HG03342 (cell line): ENCODE results near the gene ARHGAP28.
"Not testable (repeated sequence)": the region's sequence is repeated elsewhere in the genome, so short reads cannot be mapped to it uniquely, and the experiment has no call there.

Experiments used
- ATAC-seq: cut with Tn5 transposase; IDR thresholded peaks from one replicate; pipeline ENCODE4 v1.9.1; 2021; ENCODE audit warnings: mild to moderate bottlenecking, moderate library complexity; ENCODE audit not compliant: unreplicated experiment

ARHGAP28 gene

DNA sequence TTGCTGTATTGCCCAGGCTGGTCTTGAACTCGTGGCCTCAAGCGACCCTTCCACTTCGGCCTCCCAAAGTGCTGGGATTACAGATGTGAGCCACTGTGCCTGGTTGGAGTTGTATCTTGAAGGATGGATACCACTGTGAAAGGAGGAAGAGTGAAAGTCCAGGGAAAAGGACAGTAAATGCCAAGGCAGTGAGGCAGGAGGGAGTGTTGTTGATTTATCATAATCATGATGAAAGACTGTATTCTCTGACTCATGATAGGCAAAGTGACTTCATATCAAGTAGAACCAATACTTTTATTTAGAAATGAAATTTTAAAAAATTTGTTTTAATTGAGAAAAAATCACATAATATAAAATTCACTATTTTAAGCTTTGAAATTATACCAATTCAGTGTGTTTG lies 162.3 kb downstream of the ARHGAP28 start:
- ATAC-seq, result no peak

DNA sequence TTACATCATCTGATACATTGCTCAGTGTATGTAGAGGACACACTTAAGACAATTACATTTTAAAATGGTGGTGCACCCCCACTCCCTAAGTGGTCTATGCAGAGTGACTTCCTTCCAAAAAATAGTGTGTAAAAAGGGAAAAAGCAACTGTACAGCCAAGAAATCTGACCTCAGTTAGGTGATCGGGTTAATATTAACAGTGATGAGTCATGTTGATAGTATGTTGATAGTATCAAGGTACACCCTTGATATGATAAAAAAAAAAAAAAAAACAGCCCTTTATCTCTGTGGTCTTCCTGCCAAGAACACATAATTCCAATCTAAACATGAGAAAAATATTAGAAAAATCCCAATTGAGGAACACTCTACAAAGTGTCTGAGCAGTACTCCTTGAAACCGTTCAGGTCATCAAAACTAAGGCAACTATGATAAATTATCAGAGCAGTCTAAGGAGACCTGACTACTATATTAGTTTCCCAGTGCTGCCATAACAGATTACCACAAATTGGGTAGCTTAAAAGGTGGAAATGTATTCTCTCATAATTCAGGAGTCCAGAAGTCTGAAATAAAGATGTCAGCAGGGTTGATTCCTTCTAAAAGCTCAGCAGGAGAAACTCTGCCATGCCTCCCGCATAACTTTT lies 171.9 kb downstream of the ARHGAP28 start:
- no peak for ATAC-seq

DNA sequence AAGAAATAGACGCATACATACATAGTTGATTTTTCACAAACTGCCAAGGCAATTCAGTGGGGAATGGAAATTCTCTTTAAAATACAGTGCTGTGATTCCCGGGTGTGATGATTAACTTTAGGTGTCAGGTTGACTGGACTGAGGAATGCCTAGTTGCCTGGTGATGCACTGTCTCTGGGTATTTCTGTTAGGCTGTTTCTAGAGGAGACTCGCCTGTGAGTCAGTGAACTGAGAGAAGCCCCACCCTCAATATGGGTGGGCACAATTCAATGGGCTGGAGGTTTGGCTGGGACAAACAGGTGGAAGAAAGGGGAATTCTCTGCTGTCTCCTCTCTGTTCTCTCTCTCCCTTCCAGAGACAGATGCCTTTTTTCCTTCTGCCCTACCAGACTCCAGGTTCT lies 187.6 kb downstream of the ARHGAP28 start:
- no peak for ATAC-seq

DNA sequence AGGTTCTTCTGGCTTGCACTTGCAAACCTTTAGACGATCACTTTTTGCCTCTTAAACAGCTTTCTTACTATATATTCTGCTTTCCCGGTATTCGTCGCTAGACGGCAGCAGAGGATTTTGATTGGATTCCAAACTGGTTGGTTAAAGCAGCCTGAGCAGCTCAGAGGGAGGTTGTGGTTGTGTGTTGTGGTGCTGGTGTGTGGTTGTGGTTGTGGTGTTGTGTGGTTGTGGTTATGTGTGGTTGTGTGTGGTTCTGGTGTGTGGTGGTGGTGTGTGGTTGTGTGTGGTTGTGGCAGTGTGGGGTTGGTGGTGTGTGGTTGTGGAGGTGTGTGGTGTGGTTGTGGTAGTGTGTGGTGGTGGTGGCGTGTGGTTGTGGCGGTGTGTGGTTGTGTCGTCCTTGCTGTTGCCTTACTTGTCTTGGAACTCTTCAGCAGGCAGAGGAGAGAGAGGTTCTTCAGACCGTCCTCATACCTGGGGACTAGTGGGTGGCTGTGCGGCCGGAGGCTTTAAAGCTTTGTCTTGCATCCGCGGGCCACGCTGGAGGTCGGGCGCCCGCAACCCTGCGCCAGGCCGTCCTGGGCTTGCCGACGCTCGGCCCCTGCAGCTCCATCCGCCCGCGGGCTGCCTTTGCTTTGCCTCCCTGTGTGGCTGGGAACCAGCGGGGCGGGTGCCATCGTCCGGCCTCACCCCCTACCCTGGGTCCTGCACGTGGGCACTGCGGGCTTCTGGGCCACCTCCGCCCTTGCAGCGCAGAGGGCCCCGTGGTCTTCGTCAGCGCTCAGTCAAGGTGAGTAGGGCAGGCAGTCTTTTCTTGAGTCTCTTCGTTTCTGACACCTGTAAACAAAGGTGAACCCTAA lies 190.8 kb downstream of the ARHGAP28 start:
- no peak for ATAC-seq

DNA sequence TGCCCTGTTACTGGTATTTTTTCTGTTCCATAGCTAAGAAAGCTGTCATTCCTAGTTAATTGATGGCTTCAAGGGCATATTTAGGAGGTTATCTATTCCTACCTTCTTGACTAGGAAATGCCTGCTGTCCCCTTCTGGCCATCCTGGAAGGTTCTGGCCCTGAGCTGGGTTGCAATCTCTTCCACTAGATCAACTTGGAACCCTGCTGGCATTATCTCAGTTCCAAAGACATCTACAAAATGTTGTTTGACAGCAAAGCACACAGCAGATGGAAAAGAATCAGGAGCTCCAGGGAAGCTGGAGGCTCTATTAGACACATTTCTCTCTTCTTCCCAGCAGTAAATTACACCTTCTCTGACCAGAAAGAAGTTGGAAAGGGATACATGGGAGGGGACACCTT lies 192.1 kb downstream of the ARHGAP28 start:
- ATAC-seq, result no peak

DNA sequence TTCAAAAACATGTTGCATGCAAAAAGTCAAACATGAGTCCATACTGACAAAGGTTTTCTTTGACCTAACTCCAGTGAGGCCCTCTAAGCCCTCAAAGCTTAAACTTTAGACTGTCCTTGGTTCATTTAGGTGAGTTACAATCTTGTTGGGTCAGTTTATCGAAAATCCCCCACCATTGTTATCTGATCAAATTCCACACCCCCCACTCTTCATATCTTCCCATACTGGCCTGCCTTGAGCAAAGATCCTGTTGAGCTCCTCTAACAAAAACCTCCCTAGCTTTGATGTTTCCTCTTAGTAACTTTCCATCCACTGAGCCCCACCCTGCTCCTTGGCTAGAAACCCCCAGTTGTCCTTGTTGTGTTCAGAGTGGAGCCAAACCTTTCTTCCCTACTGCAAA lies 193.7 kb downstream of the ARHGAP28 start:
- ATAC-seq, result no peak

DNA sequence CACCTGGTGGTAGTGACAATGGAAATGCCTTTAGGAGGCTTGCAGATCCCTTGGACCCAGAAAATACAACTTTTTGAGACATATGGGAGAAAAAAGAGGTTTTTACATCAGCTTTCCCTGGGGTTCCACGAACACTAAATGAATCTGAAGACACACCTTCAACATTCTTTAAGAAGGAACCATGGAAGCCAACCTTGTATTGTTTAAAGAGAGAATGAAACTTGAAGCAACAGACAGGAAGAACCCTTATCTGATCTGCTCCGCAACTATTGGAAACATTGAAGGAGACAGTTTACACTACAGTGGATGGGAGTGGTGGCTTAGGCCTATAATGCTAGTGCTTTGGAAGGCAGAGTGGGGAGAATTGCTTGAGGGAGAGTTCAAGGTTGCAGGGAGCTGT lies 197.6 kb downstream of the ARHGAP28 start:
- ATAC-seq, result no peak

DNA sequence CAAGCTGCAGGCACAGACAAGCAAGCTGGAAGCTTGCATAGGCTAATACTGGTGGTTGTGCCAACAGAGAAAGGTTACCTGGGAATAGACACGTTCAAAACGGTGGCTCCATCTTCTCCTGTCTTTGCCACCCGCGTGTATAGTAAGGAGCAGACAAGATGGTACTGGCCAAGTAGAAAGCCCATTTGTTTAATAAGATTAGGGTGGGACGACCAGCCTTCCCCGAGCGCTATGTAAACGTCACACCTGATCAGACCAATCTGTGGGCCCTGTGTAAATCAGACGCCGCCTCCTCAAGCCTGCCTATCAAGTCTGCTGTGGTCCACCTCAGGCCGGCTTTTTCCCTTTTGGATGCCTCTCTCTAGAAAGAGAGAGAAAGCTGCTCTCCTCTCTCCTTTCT lies 198.8 kb downstream of the ARHGAP28 start:
- no peak for ATAC-seq

DNA sequence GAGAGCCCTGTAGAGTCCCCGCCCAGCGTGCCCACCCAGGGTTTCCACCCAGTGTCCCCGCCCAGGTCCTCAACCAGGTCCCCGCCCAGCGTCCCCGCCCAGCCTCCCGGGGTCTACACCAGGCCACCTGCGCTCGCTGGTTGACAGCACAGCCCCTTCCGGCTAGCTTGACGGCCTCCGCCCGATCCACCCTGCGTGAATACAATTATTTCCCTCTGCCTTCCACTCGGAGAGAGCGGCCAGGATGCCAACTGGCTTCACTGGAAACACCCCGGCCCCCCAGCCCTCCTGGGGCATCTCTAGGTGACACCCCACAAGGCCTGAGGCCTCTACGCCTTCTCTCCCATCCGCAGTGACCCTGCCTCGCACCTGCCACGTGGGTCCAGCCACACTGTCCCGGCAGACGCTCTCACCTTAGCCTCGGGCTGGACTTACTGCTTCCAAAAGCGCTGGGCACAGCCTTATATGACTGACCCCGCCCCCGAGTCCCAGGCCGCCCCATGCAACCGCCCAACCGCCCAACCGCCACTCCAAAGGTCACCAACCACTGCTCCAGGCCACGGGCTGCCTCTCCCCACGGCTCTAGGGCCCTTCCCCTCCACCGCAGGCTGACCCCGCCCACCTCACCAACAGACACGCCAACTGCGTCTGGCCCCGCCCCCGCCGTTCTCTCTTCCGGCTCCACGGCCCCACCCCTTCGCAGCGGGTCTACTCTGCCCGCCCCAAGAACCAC lies 200.0 kb downstream of the ARHGAP28 start:
- no peak for ATAC-seq

DNA sequence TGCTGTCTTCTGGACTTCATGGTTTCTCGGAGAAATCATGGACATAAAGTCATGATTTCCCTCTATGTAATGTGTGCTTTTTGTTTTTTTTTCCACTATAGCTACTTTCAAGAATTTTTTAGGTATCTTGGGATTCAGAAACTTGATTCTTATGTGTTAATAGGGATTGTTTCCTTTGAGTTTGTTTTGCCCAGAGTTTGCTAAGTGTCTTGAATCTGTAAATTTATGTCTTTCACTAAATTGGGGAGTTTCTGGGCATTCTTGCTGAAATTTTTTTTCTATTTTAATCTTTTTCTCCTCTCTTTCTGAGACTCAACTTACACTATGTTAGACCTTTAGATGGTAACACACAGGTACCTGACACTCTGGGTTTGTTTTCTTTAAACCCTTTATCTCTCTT lies 205.3 kb downstream of the ARHGAP28 start:
- ATAC-seq, result no peak

DNA sequence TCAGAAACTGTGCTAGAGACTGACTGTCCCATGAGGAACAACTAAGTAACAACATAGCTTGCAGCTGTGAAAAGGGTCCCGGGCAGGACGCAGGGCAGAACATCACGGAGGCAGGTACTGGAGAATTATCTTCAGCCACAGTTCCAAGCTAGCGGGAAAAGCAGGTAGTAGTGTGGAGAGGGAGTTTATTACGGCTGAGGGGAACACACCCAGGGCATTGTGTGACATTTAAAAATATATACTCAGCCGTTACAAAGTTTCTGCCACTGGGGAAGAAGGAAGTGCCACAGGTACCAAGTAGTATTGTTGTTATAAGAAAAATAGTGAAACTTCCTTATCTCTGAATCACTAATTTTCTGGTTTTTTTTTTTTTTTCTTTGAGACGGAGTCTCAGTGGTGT lies 208.5 kb downstream of the ARHGAP28 start:
- ATAC-seq, result no peak

DNA sequence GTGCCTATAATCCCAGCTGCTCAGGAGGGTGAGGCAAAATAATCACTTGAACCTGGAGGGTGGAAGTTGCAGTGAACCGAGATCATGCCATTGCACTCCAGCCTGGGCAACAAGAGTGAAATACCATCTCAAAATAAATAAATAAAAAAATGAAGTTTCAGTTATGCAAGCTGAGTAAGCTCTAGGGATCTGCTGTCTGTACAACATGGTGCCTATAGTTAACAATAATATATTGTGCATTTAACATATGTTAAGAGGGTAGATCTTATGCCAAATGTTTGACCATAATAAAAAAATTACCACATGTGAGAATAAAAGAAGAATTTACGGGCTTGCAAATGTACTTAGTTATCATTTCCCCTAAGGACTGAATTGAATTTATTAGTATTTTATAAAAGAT lies 208.9 kb downstream of the ARHGAP28 start:
- ATAC-seq, result not testable (repeated sequence)

DNA sequence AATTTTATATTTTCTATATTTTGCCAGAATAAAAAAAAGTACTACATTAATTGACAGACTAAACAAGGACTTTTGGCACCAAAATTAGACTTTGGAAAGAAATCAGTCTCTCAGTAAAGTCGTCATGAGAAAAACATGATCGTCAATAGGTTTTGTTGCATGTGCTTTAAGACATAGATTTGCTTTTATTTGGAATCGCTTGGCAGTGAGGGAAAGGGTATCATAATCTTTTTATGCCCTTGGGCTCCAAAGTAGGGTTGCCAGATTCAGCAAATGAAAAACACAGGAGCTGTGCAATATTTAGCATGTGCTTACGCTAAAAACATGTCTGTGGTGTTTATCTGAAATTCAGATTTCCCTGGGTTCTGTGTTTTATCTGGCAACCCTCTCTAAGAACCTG lies 210.5 kb downstream of the ARHGAP28 start:
- ATAC-seq, result no peak

DNA sequence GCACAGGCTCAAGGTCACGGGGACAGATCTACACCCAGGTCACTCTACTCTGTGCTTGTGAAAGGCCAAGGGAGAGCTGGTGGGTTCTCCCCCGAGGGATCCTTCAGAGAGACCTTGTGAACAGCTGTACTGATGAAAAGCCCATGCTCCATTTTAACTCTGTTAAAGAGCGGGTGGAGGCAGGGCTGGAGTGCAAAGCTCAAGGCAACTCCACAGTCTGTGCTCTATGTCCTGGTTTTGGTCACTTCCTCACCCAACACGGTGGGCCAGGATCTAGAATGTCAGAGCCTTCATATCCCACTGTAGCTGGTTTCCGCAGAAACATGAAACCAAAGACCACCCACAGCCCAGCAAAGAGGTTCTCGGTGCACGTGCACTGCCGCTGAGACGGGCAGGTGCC lies 210.9 kb downstream of the ARHGAP28 start:
- ATAC-seq, result no peak

DNA sequence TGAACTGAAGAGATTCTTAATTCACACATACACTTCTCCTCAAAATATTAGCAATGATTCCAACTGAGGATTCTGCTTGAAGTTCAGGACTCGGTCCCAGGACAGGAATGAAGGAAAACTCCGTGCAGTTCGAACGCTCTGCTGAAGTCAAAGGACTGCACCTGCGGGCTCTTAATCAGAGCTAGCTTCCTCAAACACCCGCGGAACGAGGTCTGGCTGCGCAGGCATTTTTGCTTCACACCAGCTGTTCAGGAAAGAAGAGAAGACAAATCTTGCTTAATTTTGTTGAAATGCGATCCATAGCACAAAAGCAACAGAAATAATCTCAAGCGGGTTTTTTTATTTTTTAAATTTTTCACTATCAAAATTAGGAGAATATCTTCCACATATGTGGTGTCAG lies 212.5 kb downstream of the ARHGAP28 start:
- ATAC-seq, result no peak

DNA sequence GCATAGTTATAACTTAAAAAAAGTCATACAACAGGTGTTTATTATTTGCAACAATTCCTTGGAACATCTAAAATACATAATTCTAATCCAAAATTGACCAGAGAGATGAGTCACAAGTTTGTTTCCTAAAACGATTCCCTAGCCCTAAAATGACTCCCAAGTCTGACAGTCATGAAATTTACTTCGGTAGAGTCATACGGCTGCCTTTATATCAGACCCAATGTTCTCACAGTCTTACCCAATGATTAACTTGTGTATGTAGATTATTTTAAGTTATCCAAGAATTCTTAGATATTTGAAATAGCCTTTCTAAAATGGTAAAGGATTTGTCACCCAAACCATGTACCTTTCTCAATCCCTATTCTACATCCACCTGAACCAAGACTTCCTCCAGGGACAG lies 213.2 kb downstream of the ARHGAP28 start:
- ATAC-seq, result no peak

DNA sequence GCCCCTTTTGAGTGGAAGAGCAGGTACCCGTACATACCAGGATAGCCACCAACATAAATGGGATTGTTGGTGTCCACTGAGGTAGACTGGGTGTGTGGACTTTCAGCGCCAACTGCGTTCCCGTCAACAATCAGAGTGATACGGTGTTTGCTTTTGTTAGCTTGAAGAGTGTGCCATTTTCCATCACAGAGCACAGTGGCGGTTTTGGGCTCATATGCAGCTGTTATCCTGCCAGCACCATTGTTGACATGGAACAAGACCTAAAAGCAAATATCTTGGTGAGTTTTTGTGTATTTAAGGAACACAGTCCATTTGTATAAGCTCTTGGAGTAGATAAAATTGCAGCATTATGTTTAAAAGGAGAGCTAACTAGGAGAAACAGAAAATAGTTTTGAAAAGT lies 213.6 kb downstream of the ARHGAP28 start:
- no peak for ATAC-seq

DNA sequence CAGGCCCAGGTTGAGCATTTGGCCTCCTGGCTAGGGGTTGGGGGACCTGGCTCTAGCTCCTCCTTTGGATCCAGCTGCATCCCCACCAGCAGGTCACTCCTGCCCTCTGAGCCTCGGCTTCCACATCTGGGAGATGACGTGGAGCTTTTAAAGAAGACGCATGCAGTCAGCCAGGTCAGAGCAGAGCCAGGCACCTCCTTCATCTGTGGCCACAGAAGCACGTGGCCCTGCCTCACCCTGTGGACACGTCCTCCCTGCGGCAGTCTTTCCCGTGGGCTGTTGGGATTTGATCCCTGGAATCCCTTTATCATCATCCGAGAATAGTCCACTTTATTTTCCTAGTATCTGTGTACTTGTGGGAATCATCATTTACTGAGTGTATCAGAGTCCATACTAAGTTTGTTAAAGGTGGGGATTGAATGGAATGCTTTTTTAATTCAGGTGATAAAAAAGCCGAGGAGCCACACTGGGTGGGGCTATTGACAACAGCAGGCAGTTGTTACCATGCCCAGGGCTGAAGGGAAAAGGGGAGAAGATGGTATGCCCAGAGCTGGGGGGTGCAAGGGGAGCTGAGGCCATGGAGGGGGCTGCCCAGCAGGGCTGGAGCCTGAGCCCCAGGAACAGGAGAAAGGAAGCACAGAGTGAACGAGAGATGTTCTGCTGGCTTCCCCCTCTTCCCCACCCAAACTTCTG lies 218.0 kb downstream of the ARHGAP28 start:
- no peak for ATAC-seq

DNA sequence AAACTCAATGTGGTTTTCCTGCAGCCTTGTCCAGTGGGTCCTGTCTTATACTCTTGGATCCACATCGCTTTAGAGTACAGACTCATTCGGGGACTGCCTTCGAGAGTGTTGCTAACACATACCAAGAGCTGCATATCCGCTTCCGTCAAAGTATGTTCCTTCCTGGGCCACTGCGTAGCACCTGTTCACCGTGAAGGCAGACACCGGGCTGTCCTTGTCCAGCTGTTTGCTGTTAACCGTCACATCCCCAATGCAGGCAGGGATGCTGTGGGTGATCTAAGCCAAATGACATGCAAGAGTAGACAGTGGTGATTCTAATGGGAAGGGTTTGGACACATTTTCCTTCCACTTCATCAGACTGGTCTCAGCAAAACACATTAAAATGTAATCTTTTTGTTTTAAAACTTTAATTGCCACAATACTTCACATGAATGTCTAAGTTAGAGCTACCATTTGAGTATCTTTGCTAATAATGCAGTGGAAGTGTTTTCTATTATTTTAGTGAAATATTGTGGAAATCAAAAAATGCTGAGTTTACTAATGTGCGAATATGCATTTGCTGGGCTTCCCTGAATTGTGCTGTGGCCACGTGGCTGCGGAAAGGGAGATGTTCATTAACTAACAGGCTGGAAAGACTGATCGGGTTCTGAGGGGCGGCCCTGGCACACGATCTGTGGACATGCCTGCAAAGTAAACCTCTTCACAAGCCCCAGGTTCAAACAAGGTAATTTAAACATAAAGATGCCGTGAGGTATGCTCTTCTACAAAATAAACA lies 219.0 kb downstream of the ARHGAP28 start:
- ATAC-seq, result no peak

DNA sequence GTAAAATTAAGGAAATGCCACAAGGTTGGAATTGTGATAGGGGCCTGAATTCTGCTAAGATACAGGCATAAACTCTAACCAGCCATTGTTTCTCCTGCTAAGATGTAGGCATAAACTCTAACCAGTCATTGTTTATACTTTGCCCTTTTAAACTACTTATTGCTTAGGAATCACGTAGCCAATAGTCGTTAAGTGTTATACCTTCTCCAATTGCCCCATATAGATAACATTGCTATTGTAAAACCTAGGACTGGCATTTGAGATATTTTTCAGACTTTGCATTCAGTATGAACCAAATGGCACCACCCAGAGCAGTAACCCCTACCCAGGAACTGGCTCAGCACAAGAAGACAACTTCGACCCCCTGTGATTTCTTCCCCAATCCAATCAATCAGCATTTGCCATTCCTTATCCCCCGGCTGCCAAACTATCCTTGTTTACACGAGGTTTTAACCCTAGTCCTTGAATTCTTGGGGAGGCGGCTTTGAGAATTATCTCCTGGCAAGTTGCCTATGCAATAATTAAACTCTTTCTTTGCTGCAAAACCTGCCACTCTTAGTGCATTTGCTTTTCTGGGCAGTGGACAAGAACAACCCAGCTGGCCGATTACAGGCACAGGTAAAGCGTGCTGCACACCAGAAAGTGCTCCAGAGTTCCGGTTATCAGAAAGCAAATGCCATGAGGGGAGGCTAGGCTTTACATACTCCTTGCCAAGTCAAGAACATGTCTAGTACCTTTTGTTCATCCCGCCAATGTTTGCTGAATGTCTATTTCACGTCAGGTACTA lies 220.5 kb downstream of the ARHGAP28 start:
- no peak for ATAC-seq
